Adrenal gland (tissue), 12 donors: Measurements from ENCODE around the gene ERICH2. TPM values are rescaled to one million over a fixed set of nuclear protein-coding genes. Genes with fewer than 3 reads are reported as not detected.
A peak's percentile ranks its signal among the peaks of the same experiment; 100 is the strongest.

Source experiments
- DNase-seq, 7 donors: peaks; one replicate each; pipeline ENCODE4 v3.0.0-alpha.2; 2019 to 2020
- H3K27ac ChIP-seq, 5 donors: fragments of 200-600 bp; sonication (generic) in 4 of 5; 1 replicate in 3 of 5; 2 replicates in 2 of 5; pipeline versions ENCODE4 v1.5.1 to v1.8.0; 2016 to 2020; ENCODE audit warnings: mild to moderate bottlenecking in 1 of 5
- H3K27me3 ChIP-seq: fragments of 200-600 bp; 2 replicates; pipeline ENCODE4 v1.8.0; 2021
- H3K36me3 ChIP-seq, 2 donors: fragments of 200-600 bp; replicated peaks in 1 of 2; 1 replicate in 1 of 2; 2 replicates in 1 of 2; pipeline versions ENCODE4 v1.5.1 to v1.8.0; 2018 to 2022
- H3K4me1 ChIP-seq, 2 donors: fragments of 200-600 bp; replicated peaks in 1 of 2; 1 replicate in 1 of 2; 2 replicates in 1 of 2; pipeline versions ENCODE4 v1.5.1 to v1.8.0; 2018 to 2021
- H3K4me3 ChIP-seq, 4 donors: fragments of 200-600 bp; sonication (generic) in 3 of 4; one replicate each; pipeline ENCODE4 v1.5.1; 2016 to 2018
- H3K9me3 ChIP-seq, 3 donors: fragments of 200-600 bp; sonication (generic) in 1 of 3; replicated peaks in 1 of 3; 1 replicate in 2 of 3; 2 replicates in 1 of 3; pipeline versions ENCODE4 v1.5.1 to v1.8.0; 2016 to 2021
- CTCF ChIP-seq, 6 experiments: fragments of 450-650 bp in 4 of 6; fragments of 200-600 bp in 2 of 6; sonication (generic) in 1 of 6; IDR thresholded peaks; 1 replicate in 5 of 6; 2 replicates in 1 of 6; pipeline versions ENCODE4 v1.5.1 to v1.8.0; 2016 to 2021; ENCODE audit warnings: antibody characterized with exemption in 6 of 6, mild to moderate bottlenecking in 2 of 6, moderate library complexity in 1 of 6
- POLR2A ChIP-seq, 2 donors: fragments of 450-650 bp; IDR thresholded peaks; one replicate each; pipeline ENCODE4 v1.6.1; 2017; ENCODE audit warnings: antibody characterized with exemption in 2 of 2, mild to moderate bottlenecking in 2 of 2, moderate library complexity in 1 of 2
- WGBS, 4 donors: extraction: QIAGEN DNeasy Blood & Tissue Kit in 2 of 4; methylation state at CpG; one replicate each; pipeline versions ENCODE4 v1.1.5 to v1.1.7; 2013 to 2017; 5-methylcytosine and 5-hydroxymethylcytosine counted together
- intact Hi-C, 2 donors: fragments of 100-400 bp; cut with DNase I; formaldehyde crosslinking; loops; one replicate each; pipeline versions ENCODE4 v1.14.1 to v1.15.0; 2022 to 2023
- polyA plus RNA-seq, 3 donors: library from polyadenylated mRNA; stranded (reverse); fragments of 200-250 nt in 2 of 3; fragments of 350-450 nt in 1 of 3; fragmentation: Illumina TruSeq in 1 of 3; extraction: RNeasy Lipid Tissue Mini Kit (QIAGEN cat#74804) in 1 of 3; gene quantifications; one replicate each; pipeline ENCODE4 v1.2.3, GENCODE V29; 2013 to 2014
- total RNA-seq, 9 donors: library from RNA; depleted of rRNA in 4 of 9; stranded (reverse); fragments of >200 nt in 4 of 9; fragments of 120-200 nt in 1 of 9; fragmentation: NEBNext Ultra II Directional in 1 of 9; extraction: Animal tissue kit (Norgen Biotek cat#: 25700) in 1 of 9; gene quantifications; one replicate each; pipeline versions ENCODE4 v1.1.0 to v1.2.4, GENCODE V29; 2013 to 2023
- donor health status: healthy with polysubstance abuse.
- donor health status: Bipolar disorder and iron deficiency.
- donor health status: DM: yes; HTN: yes; CAD: no.
- donor health status: DM: no; HTN: no; CAD: no.
- donor health status: DM: no; HTN: no; CAD: no.
- donor health status: DM: yes; HTN: yes; CAD: no.

ERICH2 gene
- total and polyA plus RNA-seq, 12 donors, result 0.39 to 1.7 (median 0.97) TPM; not detected in 6

- peak overlapping the region in 2 of 4 donors; percentile 39 to 63 for H3K4me3 ChIP-seq
- DNase-seq, result peak in 3 of 7 donors; percentile 15 to 35 (median 33)
- intact Hi-C loops, result loop anchor here (10.0 kb wide), 5 partner anchors 57 to 453 kb away; no protein-coding TSS in a partner anchor
- H3K27me3 ChIP-seq, result peaks cover 47% of the 10 kb centered on the region
- peaks cover 20 to 28% of the 10 kb centered on the region in 2 donors for H3K4me1 ChIP-seq
- peak overlapping the region in 2 of 5 donors; percentile 56 to 76 for H3K27ac ChIP-seq
- TF ChIP-seq POLR2A (IDR thresholded peaks at IDR 0.05) (no peak), CTCF (IDR thresholded peaks at IDR 0.05) (no peak)
- WGBS, 4 donors, result 0 to 1% (median 1%) methylated on average over 26 to 69 of the region's 69 CpGs
- no peaks in the 10 kb centered on the region for H3K9me3 ChIP-seq
- H3K36me3 ChIP-seq, result no peaks in the 10 kb centered on the region
Measured at GRCh38 chr2:170817093-170818035, 47.2 kb downstream of the ERICH2 start.

GRCh38 chr2:170818036-170818751 lies 48.0 kb downstream of the ERICH2 start:
- DNase-seq, result peak in 4 of 7 donors; percentile 24 to 45 (median 33)
- no peaks in the 10 kb centered on the region for H3K9me3 ChIP-seq
- TF ChIP-seq POLR2A (IDR thresholded peaks at IDR 0.05) (no peak), CTCF (IDR thresholded peaks at IDR 0.05) (no peak)
- WGBS, 4 donors, result 2 to 3% (median 2%) methylated on average over 27 to 60 of the region's 60 CpGs
- H3K36me3 ChIP-seq, result no peaks in the 10 kb centered on the region
- H3K27me3 ChIP-seq, result peaks cover 43% of the 10 kb centered on the region
- no peak overlapping the region for H3K27ac ChIP-seq
- intact Hi-C loops, result loop anchor here (10.0 kb wide), 5 partner anchors 57 to 453 kb away; no protein-coding TSS in a partner anchor
- peaks cover 20 to 36% of the 10 kb centered on the region in 2 donors for H3K4me1 ChIP-seq
- peak overlapping the region in 1 of 4 donors; percentile 63 for H3K4me3 ChIP-seq

GRCh38 chr2:170818752-170819470 lies 48.7 kb downstream of the ERICH2 start:
- Histone ChIP-seq H3K4me1 (peaks cover 20 to 43% of the 10 kb centered on the region in 2 donors), H3K27me3 (peaks cover 36% of the 10 kb centered on the region)
- 16 to 41% (median 23%) methylated on average over 12 to 30 of the region's 30 CpGs for WGBS, 4 donors

More at GRCh38 chr2:170818752-170819470, 48.7 kb downstream of the ERICH2 start:
- H3K27ac ChIP-seq, result no peak overlapping the region
- DNase-seq, result no peak
- H3K9me3 ChIP-seq, result no peaks in the 10 kb centered on the region
- no peak for TF ChIP-seq CTCF (IDR thresholded peaks at IDR 0.05)
- TF ChIP-seq POLR2A (IDR thresholded peaks at IDR 0.05), result no peak
- intact Hi-C loops, result loop anchor here (10.0 kb wide), 5 partner anchors 56 to 454 kb away; no protein-coding TSS in a partner anchor
- peak overlapping the region in 1 of 4 donors; percentile 63 for H3K4me3 ChIP-seq
- H3K36me3 ChIP-seq, result no peaks in the 10 kb centered on the region
